HG03521 (cell line): ENCODE measurements around the gene PPP2R2C.

Source experiments
- ATAC-seq: cut with Tn5 transposase; IDR thresholded peaks from one replicate; pipeline ENCODE4 v1.9.1; 2021; ENCODE audit warnings: mild to moderate bottlenecking, moderate library complexity; ENCODE audit not compliant: unreplicated experiment

PPP2R2C gene

DNA sequence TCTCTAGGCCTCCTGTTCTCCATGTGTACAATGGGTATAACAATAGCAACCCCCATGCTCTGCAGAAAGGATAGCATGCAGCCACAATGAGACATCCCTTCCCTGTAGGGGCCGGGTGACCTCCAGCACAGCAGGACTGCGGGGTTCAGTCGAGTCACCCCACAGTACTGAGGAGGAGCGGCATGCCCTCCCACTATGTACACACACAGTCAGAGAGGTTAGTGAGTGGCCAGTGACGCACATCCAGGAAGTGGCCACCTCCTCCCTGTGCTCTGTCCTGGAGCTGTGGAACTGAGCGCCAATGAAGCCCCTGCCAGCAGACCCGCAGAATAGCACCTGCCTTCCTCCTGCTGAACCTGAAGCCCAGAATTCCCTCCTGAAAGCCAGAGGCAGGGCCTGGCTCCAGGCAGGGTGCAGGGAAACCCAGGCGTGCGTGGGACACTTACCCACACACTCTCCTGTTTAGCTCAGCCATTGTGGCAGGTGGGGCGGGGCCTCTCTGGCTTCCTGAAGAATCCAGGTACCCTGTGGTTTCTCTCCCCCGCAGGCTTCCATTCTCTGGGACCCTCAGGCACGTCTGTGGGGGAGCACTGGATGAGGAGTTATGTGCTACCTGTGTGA lies 152.8 kb downstream of the PPP2R2C start:
- ATAC-seq: no peak

DNA sequence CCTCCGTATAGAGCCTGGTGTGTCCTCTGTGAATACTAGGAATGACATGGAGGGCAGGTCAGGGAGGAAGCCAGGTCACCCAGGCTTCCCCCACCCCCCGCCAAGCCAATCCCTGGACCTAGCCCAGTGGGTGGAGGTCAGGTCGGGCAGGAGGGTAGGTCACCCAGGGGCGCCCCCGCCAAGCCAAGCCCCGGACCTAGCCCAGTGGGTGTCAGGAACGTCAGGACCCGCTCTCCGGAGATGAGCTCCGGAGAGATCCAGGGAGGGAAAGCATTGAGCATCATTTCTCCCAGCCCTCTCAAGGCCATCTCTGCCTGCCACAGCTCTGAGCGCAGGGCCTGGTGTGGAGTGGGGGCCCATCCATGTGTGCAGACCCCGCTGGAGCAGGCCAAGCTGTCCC lies 154.2 kb downstream of the PPP2R2C start:
- no peak for ATAC-seq

DNA sequence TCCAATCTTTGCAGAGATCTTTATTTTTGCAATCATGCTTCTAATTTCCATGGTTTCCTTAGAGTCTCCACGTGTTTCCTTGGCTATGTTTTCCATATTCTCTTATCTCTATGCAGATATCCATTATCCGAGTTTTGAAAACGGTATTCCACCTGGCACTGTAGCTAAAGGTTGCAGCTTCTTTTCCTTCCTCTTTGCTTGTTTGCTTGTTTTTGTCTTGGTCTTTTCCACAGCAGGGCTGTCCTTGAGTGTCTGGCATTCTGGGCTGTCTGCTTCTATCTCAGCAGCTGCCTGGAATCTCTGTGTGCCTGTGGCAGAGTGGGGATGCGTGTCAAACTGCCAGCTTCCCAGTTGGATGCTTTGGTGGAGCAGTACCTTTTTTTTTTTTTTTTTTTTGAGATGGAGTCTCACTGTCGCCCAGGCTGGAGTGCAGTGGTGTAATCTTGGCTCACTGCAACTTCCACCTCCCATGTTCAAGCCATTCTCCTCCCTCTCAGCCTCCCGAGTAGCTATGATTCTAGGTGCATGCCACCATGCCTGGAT lies 155.9 kb downstream of the PPP2R2C start:
- no peak for ATAC-seq

DNA sequence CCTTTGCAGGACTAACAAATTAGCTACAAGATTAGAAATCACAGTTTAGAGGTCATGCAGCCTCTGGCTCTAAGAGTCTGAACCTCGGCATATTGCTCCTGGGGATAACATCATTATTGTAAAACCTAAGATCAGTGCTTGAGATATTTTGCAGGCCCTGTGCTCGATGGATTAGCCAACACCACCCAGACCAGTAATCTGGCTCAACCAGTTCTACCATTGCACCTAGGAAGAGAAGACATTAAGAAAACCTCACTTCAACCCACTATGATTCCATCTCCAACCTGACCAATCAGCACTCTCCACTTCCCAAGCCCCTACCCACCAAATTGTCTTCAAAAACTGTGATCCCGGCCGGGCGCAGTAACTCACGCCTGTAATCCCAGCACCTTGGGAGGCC lies 159.2 kb downstream of the PPP2R2C start:
- no peak for ATAC-seq

DNA sequence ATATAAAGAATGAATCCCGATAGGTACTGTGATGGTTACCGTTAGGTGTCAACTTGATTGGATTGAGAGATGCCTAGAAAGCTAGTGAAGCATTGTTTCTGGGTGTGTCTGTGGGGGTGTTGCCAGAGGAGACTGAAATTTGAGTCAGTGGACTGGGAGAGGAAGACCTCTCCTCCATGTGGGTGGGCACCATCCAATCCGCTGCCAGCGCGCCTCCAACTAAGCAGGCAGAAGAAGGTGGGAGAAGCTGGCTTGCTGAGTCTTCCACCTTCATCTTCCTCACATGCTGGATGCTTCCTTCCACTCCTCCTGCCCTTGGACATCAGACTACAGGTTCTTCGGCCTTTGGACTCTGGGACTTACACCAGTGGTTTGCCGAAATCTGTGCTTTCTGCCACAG lies 162.6 kb downstream of the PPP2R2C start:
- ATAC-seq: no peak

DNA sequence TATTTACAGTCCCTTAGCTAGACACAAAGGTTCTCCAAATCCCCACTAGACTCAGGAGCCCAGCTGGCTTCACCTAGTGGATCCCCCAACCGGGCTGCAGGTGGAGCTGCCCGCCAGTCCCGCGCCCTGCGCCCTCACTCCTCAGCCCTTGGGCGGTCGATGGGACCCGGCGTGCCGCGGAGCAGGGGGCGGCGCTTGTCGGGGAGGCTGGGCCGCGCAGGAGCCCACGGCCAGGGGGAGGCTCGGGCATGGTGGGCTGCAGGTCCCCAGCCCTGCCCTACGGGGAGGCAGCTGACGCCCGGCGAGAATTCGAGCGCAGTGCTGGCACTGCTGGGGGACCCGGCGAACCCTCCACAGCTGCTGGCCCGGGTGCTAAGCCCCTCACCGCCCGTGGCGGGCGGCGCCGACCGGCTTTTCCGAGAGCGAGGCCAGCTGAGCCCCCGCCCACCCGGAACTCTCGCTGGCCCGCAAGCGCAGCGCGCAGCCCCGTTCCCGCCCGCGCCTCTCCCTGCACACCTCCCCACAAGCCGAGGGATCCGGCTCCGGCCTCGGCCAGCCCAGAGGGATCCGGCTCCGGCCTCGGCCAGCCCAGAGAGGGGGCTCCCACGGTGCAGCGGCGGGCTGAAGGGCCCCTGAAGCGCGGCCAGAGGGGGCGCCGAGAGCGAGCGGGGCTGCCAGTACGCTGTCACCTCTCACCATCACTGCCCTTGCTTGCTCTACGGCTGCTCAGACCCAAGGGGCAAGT lies 163.3 kb downstream of the PPP2R2C start:
- no peak for ATAC-seq

DNA sequence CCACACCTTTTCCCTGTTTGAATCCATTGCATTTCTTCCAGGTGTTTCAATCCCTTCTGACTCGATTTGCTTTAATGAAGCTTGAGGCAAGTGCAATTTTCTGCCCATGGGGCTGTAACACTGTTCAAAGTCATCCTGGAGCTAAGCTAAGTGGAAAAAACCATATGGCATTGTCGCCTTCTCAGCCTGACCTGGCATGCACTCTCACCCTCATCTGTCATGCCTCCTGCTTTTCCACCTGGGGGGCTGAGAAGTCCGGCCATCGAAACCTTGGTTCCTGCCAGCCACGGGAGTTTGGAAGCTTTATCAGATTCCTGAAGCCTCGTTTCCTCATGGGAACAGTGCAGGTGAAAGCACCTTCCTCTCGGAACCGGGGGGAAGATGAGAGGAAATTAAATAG lies 164.5 kb downstream of the PPP2R2C start:
- ATAC-seq: no peak

DNA sequence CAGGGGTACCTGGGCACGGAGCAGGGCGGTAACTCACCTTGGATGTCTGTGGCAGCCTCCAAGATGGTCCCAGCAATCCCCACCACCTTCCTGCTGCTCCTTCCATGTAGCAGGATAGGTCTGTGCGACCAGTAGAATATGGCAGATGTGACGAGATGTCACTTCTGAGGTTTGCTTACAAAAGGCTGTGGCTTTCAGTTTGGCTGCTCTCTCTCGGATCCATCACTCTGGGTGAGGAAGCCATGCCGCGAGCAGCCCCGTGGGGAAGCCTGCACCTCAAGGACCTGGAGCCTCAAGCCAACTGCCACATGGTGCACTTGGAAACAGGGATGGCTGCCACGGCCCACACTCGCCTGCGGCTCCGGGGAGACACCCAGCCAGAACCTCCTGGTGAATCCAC lies 165.2 kb downstream of the PPP2R2C start:
- ATAC-seq: no peak

DNA sequence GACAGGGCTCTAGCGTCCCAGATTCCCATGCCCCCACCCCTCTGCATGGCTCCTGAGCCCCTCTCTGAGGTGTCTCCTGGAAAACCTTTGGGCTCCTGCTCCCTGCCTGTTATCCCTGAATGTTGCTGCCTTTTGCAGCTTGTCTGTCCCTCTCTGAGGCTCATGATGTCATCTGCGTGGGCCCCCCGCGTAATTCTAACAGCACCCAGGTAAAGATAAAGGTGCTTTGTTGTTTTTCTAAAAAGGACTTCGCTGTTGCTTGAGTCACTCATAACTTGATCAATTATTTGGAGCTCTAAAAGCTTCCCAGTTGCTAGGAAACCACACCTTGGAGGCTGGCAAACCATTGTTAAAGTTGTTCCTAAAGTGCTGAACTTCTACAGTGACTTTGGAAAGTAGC lies 166.1 kb downstream of the PPP2R2C start:
- ATAC-seq: no peak

DNA sequence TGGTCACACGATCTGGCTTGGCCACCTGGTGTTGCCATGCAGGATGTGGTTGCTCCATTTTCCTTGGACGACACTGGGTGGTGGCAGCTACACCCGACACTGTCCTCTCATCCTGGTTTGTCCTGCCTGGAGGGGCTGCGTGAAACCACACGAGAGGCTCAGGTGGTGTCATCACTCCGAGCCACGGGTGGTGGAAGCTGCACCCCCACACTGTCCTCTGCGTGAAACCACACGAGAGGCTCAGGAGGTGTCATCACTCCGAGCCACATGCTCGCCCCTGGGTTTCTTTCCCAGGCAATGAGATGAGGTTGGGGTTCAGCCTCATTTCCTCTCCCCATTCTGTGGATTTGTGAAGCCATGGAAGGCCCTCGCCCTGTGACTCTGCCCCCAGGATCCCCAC lies 168.5 kb downstream of the PPP2R2C start:
- no peak for ATAC-seq

DNA sequence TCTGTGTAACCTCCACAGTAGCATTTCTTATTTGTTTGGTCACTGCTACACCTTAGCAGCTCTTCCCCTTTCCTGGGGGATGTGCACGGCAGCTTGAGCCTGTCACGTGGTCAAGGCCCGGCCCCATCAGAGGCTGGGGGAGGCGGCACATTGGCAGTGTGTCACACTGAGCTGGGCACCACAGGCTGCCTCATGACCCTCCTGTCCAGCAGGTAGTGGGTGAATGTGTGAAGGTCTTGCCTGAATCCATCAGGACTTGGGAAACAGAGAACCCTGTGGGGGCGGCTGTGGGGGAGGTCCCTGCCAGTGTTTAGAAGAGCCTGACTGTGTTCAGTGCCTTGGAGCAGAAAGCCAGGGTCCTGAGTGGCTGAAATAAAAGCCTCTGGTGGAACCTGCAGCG lies 169.5 kb downstream of the PPP2R2C start:
- ATAC-seq: no peak

DNA sequence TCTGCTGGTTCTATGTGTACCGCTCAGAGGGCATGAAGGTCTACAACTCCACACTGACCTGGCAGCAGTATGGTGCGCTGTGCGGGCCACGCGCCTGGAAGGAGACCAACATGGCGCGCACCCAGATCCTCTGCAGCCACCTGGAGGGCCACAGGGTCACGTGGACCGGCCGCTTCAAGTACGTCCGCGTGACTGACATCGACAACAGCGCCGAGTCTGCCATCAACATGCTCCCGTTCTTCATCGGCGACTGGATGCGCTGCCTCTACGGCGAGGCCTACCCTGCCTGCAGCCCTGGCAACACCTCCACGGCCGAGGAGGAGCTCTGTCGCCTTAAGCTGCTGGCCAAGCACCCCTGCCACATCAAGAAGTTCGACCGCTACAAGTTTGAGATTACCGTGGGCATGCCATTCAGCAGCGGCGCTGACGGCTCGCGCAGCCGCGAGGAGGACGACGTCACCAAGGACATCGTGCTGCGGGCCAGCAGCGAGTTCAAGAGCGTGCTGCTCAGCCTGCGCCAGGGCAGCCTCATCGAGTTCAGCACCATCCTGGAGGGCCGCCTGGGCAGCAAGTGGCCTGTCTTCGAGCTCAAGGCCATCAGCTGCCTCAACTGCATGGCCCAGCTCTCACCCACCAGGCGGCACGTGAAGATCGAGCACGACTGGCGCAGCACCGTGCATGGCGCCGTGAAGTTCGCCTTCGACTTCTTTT lies 170.5 kb downstream of the PPP2R2C start:
- ATAC-seq: no peak

DNA sequence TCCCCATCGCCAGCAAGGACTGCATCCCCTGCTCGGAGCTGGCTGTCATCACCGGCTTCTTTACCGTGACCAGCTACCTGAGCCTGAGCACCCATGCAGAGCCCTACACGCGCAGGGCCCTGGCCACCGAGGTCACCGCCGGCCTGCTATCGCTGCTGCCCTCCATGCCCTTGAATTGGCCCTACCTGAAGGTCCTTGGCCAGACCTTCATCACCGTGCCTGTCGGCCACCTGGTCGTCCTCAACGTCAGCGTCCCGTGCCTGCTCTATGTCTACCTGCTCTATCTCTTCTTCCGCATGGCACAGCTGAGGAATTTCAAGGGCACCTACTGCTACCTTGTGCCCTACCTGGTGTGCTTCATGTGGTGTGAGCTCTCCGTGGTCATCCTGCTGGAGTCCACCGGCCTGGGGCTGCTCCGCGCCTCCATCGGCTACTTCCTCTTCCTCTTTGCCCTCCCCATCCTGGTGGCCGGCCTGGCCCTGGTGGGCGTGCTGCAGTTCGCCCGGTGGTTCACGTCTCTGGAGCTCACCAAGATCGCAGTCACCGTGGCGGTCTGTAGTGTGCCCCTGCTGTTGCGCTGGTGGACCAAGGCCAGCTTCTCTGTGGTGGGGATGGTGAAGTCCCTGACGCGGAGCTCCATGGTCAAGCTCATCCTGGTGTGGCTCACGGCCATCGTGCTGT lies 171.2 kb downstream of the PPP2R2C start:
- ATAC-seq: no peak

DNA sequence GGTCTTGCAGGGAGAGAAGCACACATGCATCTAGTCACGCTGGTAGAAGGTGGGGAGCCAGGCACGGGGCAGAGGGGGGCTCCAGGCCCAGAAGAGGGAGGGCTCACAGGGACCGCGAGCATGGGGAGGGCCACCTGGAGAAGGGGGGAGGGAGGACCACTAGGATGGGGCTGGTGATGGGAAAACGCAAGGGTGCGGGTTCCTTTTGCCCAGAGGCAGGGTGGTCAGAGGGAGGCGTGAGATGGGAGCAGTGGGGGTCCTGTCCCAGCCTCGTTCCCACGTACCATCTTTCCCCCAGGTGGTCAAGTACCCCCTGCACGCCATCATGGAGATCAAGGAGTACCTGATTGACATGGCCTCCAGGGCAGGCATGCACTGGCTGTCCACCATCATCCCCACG lies 172.1 kb downstream of the PPP2R2C start:
- no peak for ATAC-seq

DNA sequence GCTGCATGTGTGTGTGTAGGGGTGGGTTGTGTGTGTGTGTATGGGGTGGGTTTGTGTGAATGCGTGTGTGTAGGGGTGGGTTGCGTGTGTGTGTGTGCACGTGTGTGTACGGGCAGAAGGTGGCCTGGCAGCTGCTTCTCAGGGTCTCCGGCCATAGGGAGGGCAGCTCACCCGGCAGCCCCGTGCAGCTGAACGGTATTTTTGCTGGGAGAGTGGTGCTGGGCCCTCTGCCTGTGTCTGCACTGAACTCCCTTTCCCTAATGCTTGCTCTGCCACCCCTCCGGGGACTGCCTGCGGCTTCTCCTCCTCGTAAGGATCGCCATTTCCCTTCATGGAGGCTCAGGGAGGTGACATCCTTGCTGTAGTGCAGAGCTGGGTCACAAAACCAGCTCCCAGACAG lies 172.5 kb downstream of the PPP2R2C start:
- ATAC-seq: no peak

DNA sequence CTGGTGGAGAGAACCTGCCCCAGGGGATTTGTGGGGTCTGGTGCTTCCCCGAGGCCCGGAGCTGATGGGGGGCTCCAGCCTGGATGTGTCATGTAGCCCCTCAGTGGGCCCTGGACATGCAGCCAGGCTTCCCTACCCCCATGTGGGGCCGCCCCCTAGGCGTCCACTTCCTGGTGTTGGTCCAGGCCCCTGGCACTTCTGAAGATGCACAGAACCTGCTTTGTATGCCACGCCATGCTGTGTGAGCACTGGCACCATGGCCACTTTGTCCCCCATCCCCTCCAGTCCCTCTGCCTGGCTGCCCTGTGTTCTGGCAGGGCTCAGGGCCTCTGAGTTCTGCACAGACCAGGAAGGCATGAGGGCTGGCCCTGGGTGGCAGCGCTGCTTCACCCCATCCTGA lies 173.6 kb downstream of the PPP2R2C start:
- no peak for ATAC-seq

DNA sequence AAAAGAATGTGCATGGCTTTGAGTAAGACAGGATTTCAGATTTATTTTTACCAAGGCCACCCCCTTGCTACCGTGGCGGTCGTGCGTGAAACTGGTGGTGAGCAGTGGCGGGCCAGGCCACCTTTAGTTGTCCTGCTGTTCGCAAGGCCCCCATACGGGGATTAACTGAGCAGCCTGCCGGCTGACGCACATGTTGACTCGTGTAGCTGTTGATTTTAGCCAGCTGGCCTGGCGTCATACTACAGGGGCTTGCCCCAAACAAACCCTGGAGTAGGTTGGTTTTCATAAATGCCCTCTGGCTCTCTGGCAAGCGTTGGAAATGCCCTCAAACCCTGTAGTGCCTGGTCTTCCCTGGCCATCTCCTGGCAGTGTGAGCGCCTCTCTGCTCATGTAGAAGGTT lies 174.4 kb downstream of the PPP2R2C start:
- ATAC-seq: no peak

DNA sequence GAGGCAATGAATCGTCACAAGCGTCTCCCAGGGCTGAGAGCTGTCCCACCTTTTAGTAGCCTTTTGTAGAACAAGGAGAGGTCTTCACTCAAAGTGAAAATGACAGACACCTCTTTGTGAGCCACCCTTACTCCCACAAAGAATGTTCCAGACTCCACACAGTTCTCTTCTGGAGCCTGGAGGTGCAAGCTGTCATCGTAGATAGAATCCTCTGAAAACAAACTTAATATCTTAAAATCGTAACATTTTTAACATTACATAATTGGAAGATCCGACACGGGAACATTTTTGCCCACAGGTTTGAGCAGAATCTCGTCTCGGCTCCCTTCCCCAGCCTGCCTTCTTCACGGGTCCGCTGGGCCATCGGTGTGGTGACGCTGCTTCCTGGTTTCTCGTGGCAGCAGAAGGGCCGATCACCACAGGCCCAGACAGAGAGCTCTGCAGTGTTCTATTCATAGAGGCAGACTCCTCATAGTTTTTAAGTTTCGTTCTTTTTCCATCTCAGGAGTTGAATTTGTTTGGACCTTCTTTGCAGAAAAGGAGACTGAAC lies 175.1 kb downstream of the PPP2R2C start:
- no peak for ATAC-seq

DNA sequence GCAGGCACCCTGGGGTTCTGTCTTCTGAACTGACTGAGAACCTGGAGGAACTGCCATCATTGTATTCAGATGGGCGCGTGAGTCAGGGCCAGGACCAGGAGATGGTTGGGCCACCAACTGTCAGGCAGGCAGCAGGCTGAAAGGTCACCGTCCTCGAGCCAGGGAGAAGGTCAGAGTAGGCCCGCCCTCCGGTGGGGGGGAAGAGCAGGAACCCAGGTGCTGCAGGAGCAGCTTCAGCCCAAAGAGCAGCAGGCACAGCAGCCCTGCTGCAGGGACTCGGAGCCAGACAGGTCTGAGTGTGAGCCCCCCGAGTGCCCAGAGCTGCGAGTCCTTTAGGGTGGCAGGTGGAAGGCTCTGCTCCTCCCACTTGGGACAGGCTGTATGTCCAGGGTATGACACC lies 176.4 kb downstream of the PPP2R2C start:
- ATAC-seq: no peak

DNA sequence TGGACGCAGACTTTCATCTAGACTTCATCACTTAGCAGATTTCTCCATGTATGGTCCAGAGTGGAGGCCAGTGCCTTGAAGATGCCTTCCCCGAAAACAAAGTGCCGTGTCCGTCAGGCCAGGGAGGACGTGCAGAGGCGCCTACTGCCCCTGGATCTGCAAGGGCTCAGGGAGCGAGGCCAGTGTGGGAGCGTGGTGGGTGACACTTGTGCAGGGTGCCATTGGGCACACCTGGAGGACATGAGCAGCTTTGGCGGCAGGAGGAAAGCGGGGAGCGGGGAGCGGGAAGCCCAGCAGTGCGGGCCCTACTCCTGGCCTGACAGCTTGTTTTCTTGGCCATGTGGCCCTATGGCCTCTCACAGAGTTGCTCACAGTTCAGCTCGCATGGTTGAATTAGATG lies 176.9 kb downstream of the PPP2R2C start:
- ATAC-seq: no peak
